HPDE6-E6E7 (cell line): Measurements from ENCODE around the gene WRAP53.
"Not testable (repeated sequence)": the region's sequence is repeated elsewhere in the genome, so short reads cannot be mapped to it uniquely, and the experiment has no call there.

Experiments used
- DNase-seq: peaks from one replicate; pipeline ENCODE4 v3.0.0; 2011; ENCODE audit warnings: missing footprints; ENCODE audit errors: extremely low spot score

Gene WRAP53

GRCh38 chr17:7687908-7688807 lies at the start of gene WRAP53:
WRAP53 (plus strand) TSS chr17:7688477; CDS start chr17:7688649, 172 bp downstream.
- peak; percentile 93 for DNase-seq

GRCh38 chr17:7640783-7641182 lies 47.5 kb upstream of the WRAP53 start:
- DNase-seq, result no peak

GRCh38 chr17:7641635-7642034 lies 46.6 kb upstream of the WRAP53 start:
- DNase-seq, result not testable (repeated sequence)

GRCh38 chr17:7644775-7645174 lies 43.5 kb upstream of the WRAP53 start:
- DNase-seq, result no peak

GRCh38 chr17:7646457-7646856 lies 41.8 kb upstream of the WRAP53 start:
- DNase-seq, result no peak

GRCh38 chr17:7647018-7647417 lies 41.3 kb upstream of the WRAP53 start:
- DNase-seq, result no peak

- peak; percentile 38 for DNase-seq
Observed at GRCh38 chr17:7650509-7651096, 37.7 kb upstream of the WRAP53 start, which contains the start of gene ATP1B2. ATP1B2 (plus strand) TSS chr17:7650926; CDS start chr17:7651519, 593 bp downstream.

- no peak for DNase-seq
Observed at GRCh38 chr17:7651097-7651664, 37.1 kb upstream of the WRAP53 start.

GRCh38 chr17:7651665-7652387 lies 36.5 kb upstream of the WRAP53 start:
- no peak for DNase-seq

- no peak for DNase-seq
Observed at GRCh38 chr17:7652388-7653356, 35.6 kb upstream of the WRAP53 start.

GRCh38 chr17:7654832-7655540 lies 33.3 kb upstream of the WRAP53 start:
- DNase-seq, result no peak

GRCh38 chr17:7655541-7655840 lies 32.8 kb upstream of the WRAP53 start:
- no peak for DNase-seq

- DNase-seq, result no peak
Observed at GRCh38 chr17:7656958-7657609, 31.2 kb upstream of the WRAP53 start.

- no peak for DNase-seq
Observed at GRCh38 chr17:7667656-7668406, 20.4 kb upstream of the WRAP53 start.

GRCh38 chr17:7668482-7668881 lies 19.8 kb upstream of the WRAP53 start:
- no peak for DNase-seq

GRCh38 chr17:7673239-7673638 lies 15.0 kb upstream of the WRAP53 start:
- DNase-seq, result no peak

- DNase-seq, result no peak
Observed at GRCh38 chr17:7674934-7675333, 13.3 kb upstream of the WRAP53 start.

GRCh38 chr17:7676533-7676932 lies 11.7 kb upstream of the WRAP53 start:
- DNase-seq, result no peak
